IPS DF 6.9 (cell line): ENCODE measurements around the gene FBLN1.

Experiments
- DNase-seq: peaks from one replicate; pipeline ENCODE4 v3.0.0-alpha.2; 2013; ENCODE audit warnings: low read depth, low spot score
- H3K27ac ChIP-seq: one replicate; pipeline ENCODE4 v1.5.1; 2013; ENCODE audit warnings: low read length, control low read depth
- H3K27me3 ChIP-seq: 2 replicates; pipeline ENCODE4 v1.6.1; 2013; ENCODE audit warnings: mild to moderate bottlenecking, low read length; ENCODE audit not compliant: control insufficient read depth, insufficient read depth
- H3K36me3 ChIP-seq: 2 replicates; pipeline ENCODE4 v1.6.1; 2013; ENCODE audit warnings: low read length; ENCODE audit not compliant: control insufficient read depth, insufficient read depth
- H3K4me1 ChIP-seq: 2 replicates; pipeline ENCODE4 v1.6.1; 2013; ENCODE audit warnings: low read length; ENCODE audit not compliant: control insufficient read depth, insufficient read depth
- H3K4me3 ChIP-seq: 2 replicates; pipeline ENCODE4 v1.5.1; 2013; ENCODE audit warnings: mild to moderate bottlenecking, low read length
- H3K9me3 ChIP-seq: 2 replicates; pipeline ENCODE4 v1.6.1; 2013; ENCODE audit warnings: low read length, inconsistent platforms; ENCODE audit not compliant: control insufficient read depth, insufficient read depth
- WGBS: extraction: QIAGEN DNeasy Blood & Tissue Kit; methylation state at CpG from one replicate; pipeline ENCODE4 v1.1.7; 2013; ENCODE audit warnings: mixed read lengths, missing lambda C conversion rate; ENCODE audit not compliant: insufficient read length, insufficient coverage; 5-methylcytosine and 5-hydroxymethylcytosine counted together

Gene FBLN1

GRCh38 chr22:45516163-45516562 lies 13.5 kb downstream of the FBLN1 start:
- WGBS: no CpG with 5 or more reads among the region's 7 CpGs
- no peaks in the 10 kb centered on the region for H3K27me3 ChIP-seq
- peaks cover 7% of the 10 kb centered on the region; the same call in 1 of the 2 replicates for H3K36me3 ChIP-seq
- no peaks in the 10 kb centered on the region for H3K9me3 ChIP-seq
- DNase-seq: no peak
- H3K27ac ChIP-seq: no peak overlapping the region
- no peak overlapping the region for H3K4me3 ChIP-seq
- peaks cover 11% of the 10 kb centered on the region for H3K4me1 ChIP-seq

GRCh38 chr22:45516923-45517675 lies 14.4 kb downstream of the FBLN1 start:
- Histone ChIP-seq H3K27me3 (no peaks in the 10 kb centered on the region), H3K27ac (no peak overlapping the region), H3K9me3 (no peaks in the 10 kb centered on the region), H3K4me3 (no peak overlapping the region), H3K4me1 (peaks cover 8% of the 10 kb centered on the region), H3K36me3 (peaks cover 10% of the 10 kb centered on the region; the same call in 1 of the 2 replicates)
- WGBS: no CpG with 5 or more reads among the region's 18 CpGs
- DNase-seq: no peak

GRCh38 chr22:45518136-45518535 lies 15.5 kb downstream of the FBLN1 start:
- Histone ChIP-seq H3K4me3 (no peak overlapping the region), H3K27me3 (no peaks in the 10 kb centered on the region), H3K9me3 (no peaks in the 10 kb centered on the region), H3K27ac (no peak overlapping the region), H3K4me1 (peaks cover 6% of the 10 kb centered on the region), H3K36me3 (peaks cover 10% of the 10 kb centered on the region; the same call in 1 of the 2 replicates)
- WGBS: no CpG with 5 or more reads among the region's 7 CpGs
- DNase-seq: no peak

GRCh38 chr22:45518580-45518991 lies 15.9 kb downstream of the FBLN1 start:
- WGBS: no CpG with 5 or more reads among the region's 17 CpGs

GRCh38 chr22:45521178-45521577 lies 18.5 kb downstream of the FBLN1 start:
- no CpG with 5 or more reads among the region's 5 CpGs for WGBS
- DNase-seq: no peak
- H3K4me1 ChIP-seq: peaks cover 6% of the 10 kb centered on the region
- no peak overlapping the region for H3K27ac ChIP-seq
- peaks cover 25% of the 10 kb centered on the region for H3K36me3 ChIP-seq
- H3K9me3 ChIP-seq: no peaks in the 10 kb centered on the region
- no peak overlapping the region for H3K4me3 ChIP-seq
- no peaks in the 10 kb centered on the region for H3K27me3 ChIP-seq

More at GRCh38 chr22:45518580-45518991, 15.9 kb downstream of the FBLN1 start:
- Histone ChIP-seq H3K4me3 (no peak overlapping the region), H3K9me3 (no peaks in the 10 kb centered on the region), H3K36me3 (peaks cover 10% of the 10 kb centered on the region; the same call in 1 of the 2 replicates), H3K27me3 (no peaks in the 10 kb centered on the region), H3K27ac (no peak overlapping the region), H3K4me1 (peaks cover 6% of the 10 kb centered on the region)
- DNase-seq: no peak

- H3K4me3 ChIP-seq: no peak overlapping the region
- H3K4me1 ChIP-seq: no peaks in the 10 kb centered on the region; the same call in 1 of the 2 replicates
- H3K36me3 ChIP-seq: peaks cover 31% of the 10 kb centered on the region
- WGBS: no CpG with 5 or more reads among the region's 5 CpGs
- no peaks in the 10 kb centered on the region for H3K27me3 ChIP-seq
- no peak for DNase-seq
- no peaks in the 10 kb centered on the region for H3K9me3 ChIP-seq
- no peak overlapping the region for H3K27ac ChIP-seq
Observed at GRCh38 chr22:45522462-45522861, 19.8 kb downstream of the FBLN1 start.

- peaks cover 31% of the 10 kb centered on the region for H3K36me3 ChIP-seq
- H3K27me3 ChIP-seq: no peaks in the 10 kb centered on the region
- WGBS: no CpG with 5 or more reads among the region's 6 CpGs
- H3K4me1 ChIP-seq: no peaks in the 10 kb centered on the region; the same call in 1 of the 2 replicates
- H3K27ac ChIP-seq: no peak overlapping the region
- H3K4me3 ChIP-seq: no peak overlapping the region
- no peak for DNase-seq
- H3K9me3 ChIP-seq: no peaks in the 10 kb centered on the region
Observed at GRCh38 chr22:45524157-45524556, 21.5 kb downstream of the FBLN1 start.

GRCh38 chr22:45524966-45525365 lies 22.3 kb downstream of the FBLN1 start:
- Histone ChIP-seq H3K4me1 (no peaks in the 10 kb centered on the region; the same call in 1 of the 2 replicates), H3K9me3 (no peaks in the 10 kb centered on the region), H3K27me3 (no peaks in the 10 kb centered on the region), H3K4me3 (no peak overlapping the region), H3K36me3 (peaks cover 31% of the 10 kb centered on the region), H3K27ac (no peak overlapping the region)
- no CpG with 5 or more reads among the region's 5 CpGs for WGBS
- DNase-seq: no peak

- H3K4me3 ChIP-seq: no peak overlapping the region
- WGBS: no CpG with 5 or more reads among the region's 15 CpGs
- peaks cover 31% of the 10 kb centered on the region for H3K36me3 ChIP-seq
- H3K27me3 ChIP-seq: no peaks in the 10 kb centered on the region
- DNase-seq: no peak
- H3K9me3 ChIP-seq: no peaks in the 10 kb centered on the region
- H3K27ac ChIP-seq: no peak overlapping the region
- H3K4me1 ChIP-seq: no peaks in the 10 kb centered on the region; the same call in 1 of the 2 replicates
Observed at GRCh38 chr22:45525480-45525879, 22.8 kb downstream of the FBLN1 start.

- Histone ChIP-seq H3K36me3 (peaks cover 29% of the 10 kb centered on the region), H3K27me3 (no peaks in the 10 kb centered on the region)
- no CpG with 5 or more reads among the region's 8 CpGs for WGBS
Observed at GRCh38 chr22:45526281-45526680, 23.6 kb downstream of the FBLN1 start.

More at GRCh38 chr22:45526281-45526680, 23.6 kb downstream of the FBLN1 start:
- Histone ChIP-seq H3K9me3 (no peaks in the 10 kb centered on the region), H3K27ac (no peak overlapping the region), H3K4me1 (no peaks in the 10 kb centered on the region; the same call in 1 of the 2 replicates), H3K4me3 (no peak overlapping the region)
- no peak for DNase-seq
